ENCODE measurements around the gene SCYL1. TPM values are rescaled to one million over a fixed set of nuclear protein-coding genes. Genes with fewer than 3 reads are reported as not detected.

The SCYL1 gene
- total and polyA plus RNA-seq, 2 donors from 2014 or later, result 72.2 to 78.9 TPM

DNA sequence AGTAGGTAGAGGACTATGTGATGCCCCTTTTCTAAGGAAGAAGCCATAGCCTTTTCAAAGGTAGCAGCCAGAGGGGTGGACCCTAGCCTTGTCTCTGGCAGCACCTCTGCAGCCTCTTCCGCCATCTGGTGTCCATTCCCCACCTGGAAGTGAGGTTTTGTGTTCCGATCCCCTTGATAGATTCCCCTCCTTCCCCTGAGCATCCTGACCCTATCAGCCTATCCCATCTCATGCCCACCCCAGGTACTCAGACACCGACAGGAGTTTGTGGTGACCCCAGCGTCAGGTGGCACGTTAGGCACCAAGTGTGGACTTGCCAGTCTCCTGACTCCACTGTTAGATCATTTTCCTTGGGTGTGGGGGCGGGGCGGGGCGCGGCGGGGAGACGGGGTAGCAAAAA lies 47.1 kb downstream of the SCYL1 start:
- H3K9ac ChIP-seq (ENCODE audit: low read length in 3 of 3), result no peak overlapping the region
- H3K4me1 ChIP-seq (ENCODE audit: control insufficient read depth in 2 of 3, insufficient read depth in 2 of 3, low read depth in 1 of 3, low read length in 3 of 3), result peaks cover 3 to 45% (median 32%) of the 10 kb centered on the region in 3 donors
- TF ChIP-seq, protein P1, sequence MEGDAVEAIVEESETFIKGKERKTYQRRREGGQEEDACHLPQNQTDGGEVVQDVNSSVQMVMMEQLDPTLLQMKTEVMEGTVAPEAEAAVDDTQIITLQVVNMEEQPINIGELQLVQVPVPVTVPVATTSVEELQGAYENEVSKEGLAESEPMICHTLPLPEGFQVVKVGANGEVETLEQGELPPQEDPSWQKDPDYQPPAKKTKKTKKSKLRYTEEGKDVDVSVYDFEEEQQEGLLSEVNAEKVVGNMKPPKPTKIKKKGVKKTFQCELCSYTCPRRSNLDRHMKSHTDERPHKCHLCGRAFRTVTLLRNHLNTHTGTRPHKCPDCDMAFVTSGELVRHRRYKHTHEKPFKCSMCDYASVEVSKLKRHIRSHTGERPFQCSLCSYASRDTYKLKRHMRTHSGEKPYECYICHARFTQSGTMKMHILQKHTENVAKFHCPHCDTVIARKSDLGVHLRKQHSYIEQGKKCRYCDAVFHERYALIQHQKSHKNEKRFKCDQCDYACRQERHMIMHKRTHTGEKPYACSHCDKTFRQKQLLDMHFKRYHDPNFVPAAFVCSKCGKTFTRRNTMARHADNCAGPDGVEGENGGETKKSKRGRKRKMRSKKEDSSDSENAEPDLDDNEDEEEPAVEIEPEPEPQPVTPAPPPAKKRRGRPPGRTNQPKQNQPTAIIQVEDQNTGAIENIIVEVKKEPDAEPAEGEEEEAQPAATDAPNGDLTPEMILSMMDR (IDR thresholded peaks at IDR 0.05; ENCODE audit: borderline replicate concordance, extremely low read depth, insufficient read depth), result peak; percentile 20
- peak overlapping the region; percentile 36 to 47 (median 41) for H3K4me3 ChIP-seq (ENCODE audit: low read length in 3 of 3)
- no peak for FAIRE-seq
- DNase-seq, result peak in 2 of 5 donors; percentile 66 to 81
- intact Hi-C loops (cut with DNase I), result no loop called here
- peaks cover 0 to 2% (median 2%) of the 10 kb centered on the region in 3 donors for H3K36me3 ChIP-seq (ENCODE audit: control insufficient read depth in 2 of 3, insufficient read depth in 3 of 3, low read length in 3 of 3)
- peak overlapping the region in 1 of 2 donors; percentile 77 for H3K27ac ChIP-seq (ENCODE audit: low read depth in 2 of 2, low read length in 2 of 2)
- no peaks in the 10 kb centered on the region for H3K27me3 ChIP-seq (ENCODE audit: control insufficient read depth, insufficient read depth, low read length)
- no peaks in the 10 kb centered on the region for H3K9me3 ChIP-seq (ENCODE audit: control insufficient read depth in 2 of 3, insufficient read depth in 1 of 3, low read length in 3 of 3)

DNA sequence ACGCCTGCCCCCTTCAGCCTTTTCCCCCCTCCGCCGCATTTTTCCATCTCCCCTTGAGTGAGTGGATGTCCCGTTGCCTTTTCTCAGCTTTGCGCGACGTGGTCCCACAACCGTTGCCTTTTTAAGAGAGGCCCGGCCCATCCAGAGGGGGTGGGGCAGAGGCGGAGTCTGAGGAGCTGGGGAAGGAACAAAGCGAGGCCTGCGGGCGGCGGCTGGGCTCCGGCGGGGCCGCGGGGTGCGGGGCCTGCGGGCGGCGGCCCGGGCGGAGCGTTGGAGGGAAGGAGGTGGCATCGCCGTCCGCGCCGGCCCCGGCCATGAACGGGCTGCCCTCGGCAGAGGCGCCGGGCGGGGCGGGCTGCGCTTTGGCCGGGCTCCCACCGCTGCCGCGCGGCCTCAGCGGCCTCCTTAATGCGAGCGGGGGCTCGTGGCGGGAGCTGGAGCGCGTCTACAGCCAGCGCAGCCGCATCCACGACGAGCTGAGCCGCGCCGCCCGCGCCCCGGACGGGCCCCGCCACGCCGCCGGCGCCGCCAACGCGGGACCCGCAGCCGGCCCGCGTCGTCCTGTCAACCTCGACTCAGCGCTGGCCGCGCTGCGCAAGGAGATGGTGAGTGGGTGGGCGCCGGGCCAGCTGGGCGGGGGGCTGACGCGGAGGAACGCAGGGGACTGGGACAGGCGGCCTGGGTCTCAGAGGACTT lies 47.6 kb downstream of the SCYL1 start, which contains the start of gene FAM89B:
FAM89B (plus strand) TSS at position 183 of the 696 bp plus-strand sequence; CDS start at position 315, 132 bp downstream.
- Histone ChIP-seq H3K4me1 (ENCODE audit: control insufficient read depth in 2 of 3, insufficient read depth in 2 of 3, low read depth in 1 of 3, low read length in 3 of 3) (peaks cover 3 to 50% (median 32%) of the 10 kb centered on the region in 3 donors), H3K36me3 (ENCODE audit: control insufficient read depth in 2 of 3, insufficient read depth in 3 of 3, low read length in 3 of 3) (peaks cover 0 to 2% (median 2%) of the 10 kb centered on the region in 3 donors), H3K27me3 (ENCODE audit: control insufficient read depth, insufficient read depth, low read length) (no peaks in the 10 kb centered on the region), H3K9me3 (ENCODE audit: control insufficient read depth in 2 of 3, insufficient read depth in 1 of 3, low read length in 3 of 3) (no peaks in the 10 kb centered on the region), H3K9ac (ENCODE audit: low read length in 3 of 3) (peak within 1 kb of the TSS in 2 of 3 donors; percentile 65 to 94), H3K27ac (ENCODE audit: low read depth in 2 of 2, low read length in 2 of 2) (peak within 1 kb of the TSS; percentile 32 to 77), H3K4me3 (ENCODE audit: low read length in 3 of 3) (peak within 1 kb of the TSS; percentile 58 to 90 (median 76))
- DNase-seq (peak; percentile 94 to 97 (median 95)), FAIRE-seq (no peak)
- TF ChIP-seq, protein P1 (IDR thresholded peaks at IDR 0.05; ENCODE audit: borderline replicate concordance, extremely low read depth, insufficient read depth), result no peak
- intact Hi-C loops (cut with DNase I), result no loop called here

DNA sequence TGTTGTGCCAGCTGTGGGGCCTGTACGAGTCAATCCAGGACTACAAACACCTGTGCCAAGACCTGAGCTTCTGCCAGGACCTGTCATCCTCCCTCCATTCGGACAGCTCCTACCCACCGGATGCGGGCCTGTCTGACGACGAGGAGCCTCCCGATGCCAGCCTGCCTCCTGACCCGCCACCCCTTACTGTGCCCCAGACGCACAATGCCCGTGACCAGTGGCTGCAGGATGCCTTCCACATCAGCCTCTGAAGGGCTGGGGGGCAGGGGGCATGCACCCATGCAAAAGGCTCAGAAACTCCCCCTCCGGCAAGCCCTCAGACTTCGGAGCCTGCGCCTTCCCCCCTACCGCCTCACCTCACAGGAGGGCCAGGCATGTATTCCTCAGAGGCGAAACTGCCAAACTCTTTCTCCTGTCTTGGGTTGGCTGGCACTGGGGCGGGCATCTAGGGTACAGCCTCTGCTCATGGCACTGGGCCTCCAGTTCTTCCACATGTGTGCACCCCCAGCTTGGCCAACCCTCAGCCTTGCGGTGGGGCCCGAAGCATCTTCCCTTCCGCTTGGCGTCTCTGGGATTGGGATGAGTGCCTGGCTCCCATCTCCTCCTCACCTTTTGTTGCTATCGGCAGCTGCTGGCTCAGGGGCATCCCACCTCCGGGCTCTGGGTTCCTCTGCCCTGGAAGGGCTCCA lies 48.7 kb downstream of the SCYL1 start:
- Histone ChIP-seq H3K9ac (ENCODE audit: low read length in 3 of 3) (peak overlapping the region in 2 of 3 donors; percentile 60 to 61), H3K9me3 (ENCODE audit: control insufficient read depth in 2 of 3, insufficient read depth in 1 of 3, low read length in 3 of 3) (no peaks in the 10 kb centered on the region), H3K4me3 (ENCODE audit: low read length in 3 of 3) (peak overlapping the region; percentile 58 to 76 (median 72)), H3K27me3 (ENCODE audit: control insufficient read depth, insufficient read depth, low read length) (no peaks in the 10 kb centered on the region), H3K27ac (ENCODE audit: low read depth in 2 of 2, low read length in 2 of 2) (peak overlapping the region in 1 of 2 donors; percentile 55), H3K36me3 (ENCODE audit: control insufficient read depth in 2 of 3, insufficient read depth in 3 of 3, low read length in 3 of 3) (no peaks in the 10 kb centered on the region), H3K4me1 (ENCODE audit: control insufficient read depth in 2 of 3, insufficient read depth in 2 of 3, low read depth in 1 of 3, low read length in 3 of 3) (peaks cover 3 to 53% (median 28%) of the 10 kb centered on the region in 3 donors)
- peak in 2 of 5 donors; percentile 78 to 87 for DNase-seq
- intact Hi-C loops (cut with DNase I), result no loop called here
- FAIRE-seq, result no peak
- TF ChIP-seq, protein P1 (IDR thresholded peaks at IDR 0.05; ENCODE audit: borderline replicate concordance, extremely low read depth, insufficient read depth), result no peak
